Measurements from ENCODE around the gene BEND2. TPM values are rescaled to one million over a fixed set of nuclear protein-coding genes. Genes with fewer than 3 reads are reported as not detected.

Gene BEND2
- not detected in 2 replicates for total RNA-seq

GRCh38 chrX:18220786-18221185 is at the start of gene BEND2:
BEND2 (minus strand) TSS chrX:18220886; CDS start chrX:18220750, 136 bp downstream.

Other genes starting within 250 kb of the BEND2 start
- gene SCML2, start 133.8 kb upstream of the BEND2 start, total RNA-seq, result 2.7 and 4.4 TPM in 2 replicates
- 3.7 and 4.0 TPM in 2 replicates for gene CDKL5, start 204.7 kb upstream of the BEND2 start, total RNA-seq